Endodermal cell (in vitro differentiated cells): ENCODE results near the gene CASP10. TPM values are rescaled to one million over a fixed set of nuclear protein-coding genes. Genes with fewer than 3 reads are reported as not detected.
"Not testable (repeated sequence)": the region's sequence is repeated elsewhere in the genome, so short reads cannot be mapped to it uniquely, and the experiment has no call there.

ENCODE experiments used
- DNase-seq: peaks from one replicate; pipeline ENCODE4 v3.0.0-alpha.2; 2017
- H3K27ac ChIP-seq: 2 replicates; pipeline ENCODE4 v1.5.1; 2013; ENCODE audit warnings: mild to moderate bottlenecking, low read depth, low read length, moderate library complexity
- H3K27me3 ChIP-seq: 2 replicates; pipeline ENCODE4 v1.6.1; 2013; ENCODE audit warnings: mild to moderate bottlenecking, low read length, moderate library complexity; ENCODE audit not compliant: insufficient read depth, control insufficient read depth, poor library complexity, severe bottlenecking
- H3K36me3 ChIP-seq: 2 replicates; pipeline ENCODE4 v1.7.0; 2013; ENCODE audit warnings: mild to moderate bottlenecking, low read length, moderate library complexity; ENCODE audit not compliant: control insufficient read depth, insufficient read depth
- H3K4me1 ChIP-seq: one replicate; pipeline ENCODE4 v1.7.0; 2013; ENCODE audit warnings: low read length; ENCODE audit not compliant: control insufficient read depth, insufficient read depth
- H3K4me3 ChIP-seq: 2 replicates; pipeline ENCODE4 v1.5.1; 2013; ENCODE audit warnings: mild to moderate bottlenecking, low read length, moderate library complexity
- H3K9ac ChIP-seq: 2 replicates; pipeline ENCODE4 v1.6.1; 2013; ENCODE audit warnings: mild to moderate bottlenecking, low read length, moderate library complexity; ENCODE audit not compliant: poor library complexity, severe bottlenecking; ENCODE audit errors: extremely low read depth
- H3K9me3 ChIP-seq: 2 replicates; pipeline ENCODE4 v1.6.1; 2013; ENCODE audit warnings: mild to moderate bottlenecking, low read length, moderate library complexity; ENCODE audit not compliant: control insufficient read depth
- H3K27ac Mint-ChIP-seq: 2 replicates; pipeline ENCODE4 v1.8.0; 2020; ENCODE audit warnings: mixed read lengths
- H3K27me3 Mint-ChIP-seq: 2 replicates; pipeline ENCODE4 v1.8.0; 2021; ENCODE audit warnings: mild to moderate bottlenecking, mixed read lengths; ENCODE audit not compliant: insufficient read depth
- H3K36me3 Mint-ChIP-seq: 2 replicates; pipeline ENCODE4 v1.8.0; 2020; ENCODE audit warnings: low read depth, mixed read lengths
- H3K4me1 Mint-ChIP-seq: 2 replicates; pipeline ENCODE4 v1.8.0; 2020; ENCODE audit warnings: mixed read lengths
- H3K4me3 Mint-ChIP-seq: 2 replicates; pipeline ENCODE4 v1.8.0; 2020; ENCODE audit warnings: mild to moderate bottlenecking, moderate library complexity, mixed read lengths
- H3K9me3 Mint-ChIP-seq: 2 replicates; pipeline ENCODE4 v1.8.0; 2020; ENCODE audit warnings: mild to moderate bottlenecking, mixed read lengths
- WGBS, 2 experiments: methylation state at CpG; one replicate each; pipeline versions ENCODE4 v1.1.5 to v1.1.7; 2013; ENCODE audit warnings: missing lambda C conversion rate in 2 of 2, mixed read lengths in 1 of 2; ENCODE audit not compliant: insufficient coverage in 1 of 2, insufficient read length in 1 of 2; 5-methylcytosine and 5-hydroxymethylcytosine counted together
- total RNA-seq, 2 donors: library from RNA; stranded (reverse); fragmentation: NEBNext Ultra II Directional in 1 of 2; extraction: Animal tissue kit (Norgen Biotek cat#: 25700) in 1 of 2; gene quantifications; 2 replicates in 1 of 2; 3 replicates in 1 of 2; pipeline ENCODE4 v1.2.1, GENCODE V29; 2021
- TF ChIP-seq, protein P1 (sequence below): fragments of 200-600 bp; sonication (generic); conservative IDR thresholded peaks from 2 replicates; pipeline ENCODE4 v1.5.0; 2021; ENCODE audit warnings: antibody characterized with exemption, mild to moderate bottlenecking

CASP10 gene
- total RNA-seq, 2 donors from 2014 or later: 6.0 to 24.5 TPM

DNA sequence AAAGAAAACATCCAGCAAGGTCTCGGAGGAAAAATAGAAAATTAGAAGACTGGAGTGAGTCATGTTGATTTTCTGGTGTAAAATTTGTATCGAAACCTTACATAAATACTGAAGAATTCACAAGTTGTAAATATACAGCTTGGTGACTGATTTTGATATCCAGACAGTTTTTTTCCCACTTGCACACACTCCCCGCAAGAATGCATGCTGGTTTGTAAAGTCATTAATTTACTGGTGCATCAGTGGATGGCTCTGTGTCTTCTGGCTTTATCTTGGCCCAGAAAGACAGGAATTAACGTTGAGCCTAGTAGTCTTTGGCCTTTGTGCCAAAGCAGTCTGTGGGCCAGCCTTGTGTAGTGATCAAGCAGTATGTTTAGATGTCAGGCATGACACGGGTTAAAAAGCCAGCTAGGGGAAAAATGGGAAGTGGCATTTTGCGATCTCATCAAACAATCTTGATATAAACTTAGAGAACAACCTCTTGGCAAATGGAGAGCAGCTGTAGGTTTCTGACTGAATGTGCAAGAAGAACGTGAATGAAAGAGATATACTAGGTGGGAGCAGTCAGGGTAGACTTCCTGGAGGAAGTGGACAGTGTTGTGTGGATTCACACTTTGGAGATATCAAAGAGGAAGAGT, 54.7 kb downstream of the CASP10 start:
- H3K4me3 Mint-ChIP-seq: no peak overlapping the region
- H3K36me3 Mint-ChIP-seq: peaks cover 20% of the 10 kb centered on the region
- no peak overlapping the region for H3K4me3 ChIP-seq
- no peak overlapping the region for H3K27ac Mint-ChIP-seq
- H3K9me3 ChIP-seq: peaks cover 5% of the 10 kb centered on the region
- H3K27ac ChIP-seq: no peak overlapping the region
- H3K27me3 ChIP-seq: no peaks in the 10 kb centered on the region
- 92 to 95% methylated on average over 6 to 7 of the region's 7 CpGs for WGBS, 2 experiments
- H3K4me1 Mint-ChIP-seq: peaks cover 8% of the 10 kb centered on the region
- no peaks in the 10 kb centered on the region for H3K36me3 ChIP-seq
- no peaks in the 10 kb centered on the region for H3K27me3 Mint-ChIP-seq
- no peak for DNase-seq
- peaks cover 15% of the 10 kb centered on the region for H3K9me3 Mint-ChIP-seq
- no peaks in the 10 kb centered on the region for H3K4me1 ChIP-seq
- H3K9ac ChIP-seq: no peak overlapping the region
- TF ChIP-seq, protein P1, sequence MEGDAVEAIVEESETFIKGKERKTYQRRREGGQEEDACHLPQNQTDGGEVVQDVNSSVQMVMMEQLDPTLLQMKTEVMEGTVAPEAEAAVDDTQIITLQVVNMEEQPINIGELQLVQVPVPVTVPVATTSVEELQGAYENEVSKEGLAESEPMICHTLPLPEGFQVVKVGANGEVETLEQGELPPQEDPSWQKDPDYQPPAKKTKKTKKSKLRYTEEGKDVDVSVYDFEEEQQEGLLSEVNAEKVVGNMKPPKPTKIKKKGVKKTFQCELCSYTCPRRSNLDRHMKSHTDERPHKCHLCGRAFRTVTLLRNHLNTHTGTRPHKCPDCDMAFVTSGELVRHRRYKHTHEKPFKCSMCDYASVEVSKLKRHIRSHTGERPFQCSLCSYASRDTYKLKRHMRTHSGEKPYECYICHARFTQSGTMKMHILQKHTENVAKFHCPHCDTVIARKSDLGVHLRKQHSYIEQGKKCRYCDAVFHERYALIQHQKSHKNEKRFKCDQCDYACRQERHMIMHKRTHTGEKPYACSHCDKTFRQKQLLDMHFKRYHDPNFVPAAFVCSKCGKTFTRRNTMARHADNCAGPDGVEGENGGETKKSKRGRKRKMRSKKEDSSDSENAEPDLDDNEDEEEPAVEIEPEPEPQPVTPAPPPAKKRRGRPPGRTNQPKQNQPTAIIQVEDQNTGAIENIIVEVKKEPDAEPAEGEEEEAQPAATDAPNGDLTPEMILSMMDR: no peak

DNA sequence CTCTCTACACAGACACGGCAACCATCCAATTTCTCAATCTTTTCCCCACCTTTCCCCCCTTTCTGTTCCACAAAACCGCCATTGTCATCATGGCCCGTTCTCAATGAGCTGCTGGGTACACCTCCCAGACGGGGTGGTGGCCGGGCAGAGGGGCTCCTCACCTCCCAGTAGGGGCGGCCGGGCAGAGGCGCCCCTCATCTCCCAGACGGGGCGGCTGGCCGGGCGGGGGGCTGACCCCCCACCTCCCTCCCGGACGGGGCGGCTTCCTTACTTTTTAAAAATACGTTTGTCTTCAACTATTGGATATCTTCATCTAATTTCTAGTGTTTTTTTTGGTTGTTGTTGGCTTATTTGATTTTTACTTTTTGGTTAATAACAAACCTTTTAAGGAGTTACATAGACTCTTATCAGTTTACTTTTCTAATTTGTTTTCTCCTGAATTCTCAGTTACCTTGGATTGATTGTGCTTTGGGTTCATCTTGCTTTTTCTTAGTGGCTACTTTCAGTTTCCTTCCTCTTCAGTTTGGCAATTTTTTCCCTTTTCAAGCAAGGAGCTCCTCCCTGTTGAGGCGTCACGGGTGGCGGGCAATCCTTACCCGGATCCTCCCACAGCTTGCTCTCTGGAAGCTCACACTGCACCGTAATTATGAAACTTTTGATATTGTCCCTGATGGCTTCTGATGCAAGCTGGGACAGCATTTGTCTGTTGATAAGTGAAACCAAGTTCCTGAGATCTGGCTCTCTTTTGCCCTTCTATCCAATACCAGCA, 56.4 kb downstream of the CASP10 start:
- H3K27me3 Mint-ChIP-seq, H3K4me1 ChIP-seq, DNase-seq, H3K4me3 ChIP-seq, H3K9me3 ChIP-seq, H3K4me1 Mint-ChIP-seq, H3K27me3 ChIP-seq, H3K27ac ChIP-seq, H3K36me3 ChIP-seq, H3K27ac Mint-ChIP-seq, H3K9ac ChIP-seq, H3K4me3 Mint-ChIP-seq: not testable (repeated sequence)
- WGBS, 2 experiments: 94 to 97% methylated on average over 5 to 19 of the region's 21 CpGs
- Mint-ChIP-seq H3K36me3 (peaks cover 20% of the 10 kb centered on the region), H3K9me3 (peaks cover 15% of the 10 kb centered on the region)

DNA sequence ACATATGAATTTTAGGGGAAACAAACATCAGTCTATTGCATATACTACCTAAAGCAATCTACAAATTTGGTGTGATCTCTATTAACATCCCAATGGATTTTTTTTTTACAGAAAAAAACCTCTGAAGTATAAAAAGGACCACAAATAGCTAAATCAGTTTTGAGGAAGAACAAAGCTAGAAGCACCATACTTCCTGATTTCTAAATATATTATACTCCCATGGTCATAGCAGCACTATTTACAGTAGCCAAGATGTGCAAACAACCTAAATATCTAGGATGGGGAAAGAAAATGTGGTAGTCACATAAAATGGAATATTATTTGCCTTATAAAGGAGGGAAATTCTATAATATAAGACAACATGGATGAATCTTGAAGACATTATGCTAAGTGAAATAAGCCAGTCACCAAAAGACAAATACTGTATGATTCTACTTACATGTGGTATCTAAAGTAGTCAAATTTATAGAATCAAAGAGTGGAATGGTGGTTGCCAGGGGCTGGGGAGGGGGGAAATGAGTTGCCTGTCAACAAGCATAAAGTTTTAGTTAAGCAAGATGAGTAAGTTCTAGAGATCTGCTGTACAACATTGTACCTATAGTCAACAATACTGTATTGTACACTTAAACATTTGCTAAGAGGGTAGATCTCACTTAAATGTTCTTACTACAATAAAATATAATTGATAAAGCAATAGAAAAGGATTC, 59.8 kb downstream of the CASP10 start:
- peaks cover 20% of the 10 kb centered on the region for H3K36me3 Mint-ChIP-seq
- Histone ChIP-seq H3K4me1 (no peaks in the 10 kb centered on the region), H3K4me3 (no peak overlapping the region), H3K36me3 (no peaks in the 10 kb centered on the region), H3K27ac (no peak overlapping the region), H3K27me3 (no peaks in the 10 kb centered on the region), H3K9me3 (peaks cover 5% of the 10 kb centered on the region), H3K9ac (no peak overlapping the region)
- TF ChIP-seq, protein P1: no peak
- H3K4me3 Mint-ChIP-seq: no peak overlapping the region
- no peaks in the 10 kb centered on the region for H3K4me1 Mint-ChIP-seq
- no peaks in the 10 kb centered on the region for H3K27me3 Mint-ChIP-seq
- H3K27ac Mint-ChIP-seq: no peak overlapping the region
- DNase-seq: no peak
- H3K9me3 Mint-ChIP-seq: peaks cover 15% of the 10 kb centered on the region
